ENCODE measurements around the gene SPRR1B. TPM values are rescaled to one million over a fixed set of nuclear protein-coding genes. Genes with fewer than 3 reads are reported as not detected.

SPRR1B gene
- total RNA-seq, 1 experiment from 2014 or later: not detected

GRCh38 chr1:153071511-153071910, 40.5 kb downstream of the SPRR1B start, which contains the start of gene SPRR2B:
TSS of gene SPRR2B (minus strand) at chr1:153071611. CDS start at chr1:153070839, 772 bp downstream.
- H4K20me1 ChIP-seq (ENCODE audit: control insufficient read depth, insufficient read depth, insufficient read length): no peaks in the 10 kb centered on the region
- no peaks in the 10 kb centered on the region for H3K4me1 ChIP-seq (ENCODE audit: insufficient read depth, low read length)
- H2BK5ac ChIP-seq (ENCODE audit: insufficient read length, low read length): no peak within 1 kb of the TSS
- H2BK20ac ChIP-seq (ENCODE audit: low read depth, low read length, poor library complexity, severe bottlenecking): no peak within 1 kb of the TSS
- no peak within 1 kb of the TSS for H4K8ac ChIP-seq (replicated peaks; ENCODE audit: insufficient read length, low read depth, low read length)
- Mint-ChIP-seq H3K27me3 (ENCODE audit: low read depth) (peaks cover 3% of the 10 kb centered on the region; the same call in 1 of the 2 replicates), H3K4me3 (no peak within 1 kb of the TSS), H3K36me3 (ENCODE audit: insufficient read depth in 1 of 3, low read depth in 3 of 3) (no peaks in the 10 kb centered on the region), H3K9me3 (no peaks in the 10 kb centered on the region), H3K27ac (0 out of 7 replicates have a peak within 1 kb of the TSS, but pooled peaks of 1 of the 3 experiments have one; percentile 41), H3K4me1 (no peaks in the 10 kb centered on the region)
- H2BK15ac ChIP-seq (ENCODE audit: low read depth, low read length): no peak within 1 kb of the TSS
- H3K4ac ChIP-seq (ENCODE audit: low read depth, low read length): no peak within 1 kb of the TSS
- DNase-seq: no peak
- H2BK120ac ChIP-seq (ENCODE audit: low read depth, low read length, poor library complexity, severe bottlenecking): no peak within 1 kb of the TSS
- no peaks in the 10 kb centered on the region for H3K79me1 ChIP-seq (ENCODE audit: insufficient read depth, low read depth, low read length, poor library complexity, severe bottlenecking)
- H3K23me2 ChIP-seq (ENCODE audit: insufficient read length, low read depth, low read length, poor library complexity, severe bottlenecking): no peaks in the 10 kb centered on the region
- H3T11ph ChIP-seq (ENCODE audit: low read length): no peak within 1 kb of the TSS
- H3K4me2 ChIP-seq (ENCODE audit: insufficient read depth, insufficient read length, low read length): no peak within 1 kb of the TSS
- H2BK12ac ChIP-seq (ENCODE audit: insufficient read length, low read depth, low read length): no peak within 1 kb of the TSS
- no peak within 1 kb of the TSS for H3K14ac ChIP-seq (ENCODE audit: insufficient read depth, low read length)
- H3K27me3 ChIP-seq (ENCODE audit: insufficient read depth, low read length): no peaks in the 10 kb centered on the region
- no peak within 1 kb of the TSS for H2AFZ ChIP-seq (ENCODE audit: low read length)
- no peak within 1 kb of the TSS for H2AK5ac ChIP-seq (ENCODE audit: insufficient read length, low read length)
- no peak within 1 kb of the TSS for H4K91ac ChIP-seq (ENCODE audit: insufficient read length, low read depth, low read length)
- WGBS (ENCODE audit: extremely low coverage, insufficient read length, low lambda C conversion rate): no CpG with 5 or more reads among the region's 2 CpGs
- no peak within 1 kb of the TSS for H3K23ac ChIP-seq (ENCODE audit: insufficient read length, low read depth, low read length)
- no peak within 1 kb of the TSS for H4K5ac ChIP-seq (ENCODE audit: insufficient read length, low read depth, low read length)
- no peak within 1 kb of the TSS for H3K18ac ChIP-seq (ENCODE audit: insufficient read length, low read depth, low read length)
- TF ChIP-seq, protein P1, sequence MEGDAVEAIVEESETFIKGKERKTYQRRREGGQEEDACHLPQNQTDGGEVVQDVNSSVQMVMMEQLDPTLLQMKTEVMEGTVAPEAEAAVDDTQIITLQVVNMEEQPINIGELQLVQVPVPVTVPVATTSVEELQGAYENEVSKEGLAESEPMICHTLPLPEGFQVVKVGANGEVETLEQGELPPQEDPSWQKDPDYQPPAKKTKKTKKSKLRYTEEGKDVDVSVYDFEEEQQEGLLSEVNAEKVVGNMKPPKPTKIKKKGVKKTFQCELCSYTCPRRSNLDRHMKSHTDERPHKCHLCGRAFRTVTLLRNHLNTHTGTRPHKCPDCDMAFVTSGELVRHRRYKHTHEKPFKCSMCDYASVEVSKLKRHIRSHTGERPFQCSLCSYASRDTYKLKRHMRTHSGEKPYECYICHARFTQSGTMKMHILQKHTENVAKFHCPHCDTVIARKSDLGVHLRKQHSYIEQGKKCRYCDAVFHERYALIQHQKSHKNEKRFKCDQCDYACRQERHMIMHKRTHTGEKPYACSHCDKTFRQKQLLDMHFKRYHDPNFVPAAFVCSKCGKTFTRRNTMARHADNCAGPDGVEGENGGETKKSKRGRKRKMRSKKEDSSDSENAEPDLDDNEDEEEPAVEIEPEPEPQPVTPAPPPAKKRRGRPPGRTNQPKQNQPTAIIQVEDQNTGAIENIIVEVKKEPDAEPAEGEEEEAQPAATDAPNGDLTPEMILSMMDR (conservative IDR thresholded peaks at IDR 0.05): no peak
- no peak within 1 kb of the TSS for H3K9ac ChIP-seq (ENCODE audit: extremely low read depth, insufficient read length, low read length)
- no peak within 1 kb of the TSS for H3K56ac ChIP-seq (ENCODE audit: insufficient read length, low read depth, low read length)
- no peaks in the 10 kb centered on the region for H3K79me2 ChIP-seq (ENCODE audit: insufficient read depth, low read length)
- no peak within 1 kb of the TSS for H3K27ac ChIP-seq (ENCODE audit: insufficient read length, low read depth, low read length)
- no peaks in the 10 kb centered on the region for H3K9me3 ChIP-seq (ENCODE audit: control insufficient read depth, low read depth, low read length)

Measured in H9 (cell line).